DOHH2 (cell line): ENCODE data around the gene MED17.
"Not testable (repeated sequence)": the region's sequence is repeated elsewhere in the genome, so short reads cannot be mapped to it uniquely, and the experiment has no call there.

Source experiments
- H3F3A ChIP-seq: fragments of 200-600 bp; sonication (generic), shearing (Covaris generic); 2 replicates; pipeline ENCODE4 v1.6.0; 2016; ENCODE audit warnings: antibody characterized with exemption, mild to moderate bottlenecking; ENCODE audit not compliant: control insufficient read depth, insufficient read depth
- H3K27ac ChIP-seq: fragments of 200-600 bp; sonication (generic); 2 replicates; pipeline ENCODE4 v1.5.1; 2014; ENCODE audit warnings: low read depth, mild to moderate bottlenecking, low read length, moderate library complexity
- H3K27me3 ChIP-seq: fragments of 200-600 bp; sonication (generic); 2 replicates; pipeline ENCODE4 v1.6.1; 2014; ENCODE audit warnings: mild to moderate bottlenecking, low read length, mixed read lengths; ENCODE audit not compliant: control insufficient read depth
- H3K36me3 ChIP-seq: fragments of 200-600 bp; sonication (generic); 2 replicates; pipeline ENCODE4 v1.6.1; 2014; ENCODE audit warnings: mild to moderate bottlenecking, low read length, moderate library complexity, mixed read lengths; ENCODE audit not compliant: control insufficient read depth
- H3K4me1 ChIP-seq: fragments of 200-600 bp; sonication (generic); 2 replicates; pipeline ENCODE4 v1.6.1; 2014; ENCODE audit warnings: mild to moderate bottlenecking, low read length, mixed read lengths; ENCODE audit not compliant: control insufficient read depth
- H3K4me2 ChIP-seq: fragments of 200-600 bp; sonication (generic); 2 replicates; pipeline ENCODE4 v1.6.0; 2014; ENCODE audit warnings: mild to moderate bottlenecking, low read length, moderate library complexity
- H3K4me3 ChIP-seq: fragments of 200-600 bp; sonication (generic); 2 replicates; pipeline ENCODE4 v1.5.1; 2014; ENCODE audit warnings: mild to moderate bottlenecking, low read length, mixed read lengths
- H3K79me2 ChIP-seq: fragments of 200-600 bp; sonication (generic); 2 replicates; pipeline ENCODE4 v1.6.1; 2014; ENCODE audit warnings: mild to moderate bottlenecking, low read length, mixed read lengths; ENCODE audit not compliant: control insufficient read depth
- H3K9me2 ChIP-seq: fragments of 200-600 bp; sonication (generic); replicated peaks from 2 replicates; pipeline ENCODE4 v1.6.1; 2014; ENCODE audit warnings: mild to moderate bottlenecking, low read length, mixed read lengths; ENCODE audit not compliant: control insufficient read depth
- H3K9me3 ChIP-seq: fragments of 200-600 bp; sonication (generic); 2 replicates; pipeline ENCODE4 v1.6.1; 2014; ENCODE audit warnings: antibody characterized with exemption, low read length, mixed read lengths; ENCODE audit not compliant: control insufficient read depth, insufficient read depth
- H4K20me1 ChIP-seq: fragments of 200-600 bp; sonication (generic); 2 replicates; pipeline ENCODE4 v1.6.0; 2014; ENCODE audit warnings: low read depth, mild to moderate bottlenecking, antibody characterized with exemption, low read length, moderate library complexity; ENCODE audit not compliant: control insufficient read depth, insufficient read depth
- CTCF ChIP-seq: fragments of 200-600 bp; sonication (generic); IDR thresholded peaks from one replicate; pipeline ENCODE4 v1.5.1; 2014; ENCODE audit warnings: antibody characterized with exemption, mild to moderate bottlenecking, low read depth, low read length; ENCODE audit not compliant: poor library complexity, severe bottlenecking
- EZH2phosphoT487 ChIP-seq: fragments of 200-600 bp; sonication (generic); IDR thresholded peaks from 2 replicates; pipeline ENCODE4 v1.6.1; 2017; ENCODE audit warnings: borderline replicate concordance, mild to moderate bottlenecking, antibody characterized with exemption, low read length, moderate library complexity, mixed read lengths

MED17 gene

GRCh38 chr11:93773601-93774200 is 10.4 kb upstream of the MED17 start:
- H3K79me2 ChIP-seq: no peaks in the 10 kb centered on the region
- H3K36me3 ChIP-seq: no peaks in the 10 kb centered on the region
- H3K27me3 ChIP-seq: no peaks in the 10 kb centered on the region
- no peaks in the 10 kb centered on the region for H4K20me1 ChIP-seq
- H3K9me2 ChIP-seq: no peaks in the 10 kb centered on the region
- no peak overlapping the region for H3K4me2 ChIP-seq
- H3K4me1 ChIP-seq: peaks cover 20% of the 10 kb centered on the region
- 0 out of 2 replicates have a peak, but pooled peaks cover 2% of the 10 kb centered on the region for H3F3A ChIP-seq
- H3K27ac ChIP-seq: no peak overlapping the region
- no peak overlapping the region for H3K4me3 ChIP-seq
- TF ChIP-seq EZH2phosphoT487 (no peak), CTCF (no peak)
- peaks cover 17% of the 10 kb centered on the region for H3K9me3 ChIP-seq

- H3K79me2 ChIP-seq, H3K4me2 ChIP-seq, H3K36me3 ChIP-seq: not testable (repeated sequence)
These were observed 9.5 kb upstream of the MED17 start for GRCh38 chr11:93774560-93774959.

GRCh38 chr11:93775289-93775688 is 8.8 kb upstream of the MED17 start:
- Histone ChIP-seq H3K79me2 (no peaks in the 10 kb centered on the region), H3K4me2 (no peak overlapping the region), H3K36me3 (no peaks in the 10 kb centered on the region), H3K27ac (no peak overlapping the region), H3K4me1 (peaks cover 20% of the 10 kb centered on the region), H3K27me3 (no peaks in the 10 kb centered on the region), H3K9me3 (peaks cover 17% of the 10 kb centered on the region), H3F3A (0 out of 2 replicates have a peak, but pooled peaks cover 2% of the 10 kb centered on the region), H3K4me3 (no peak overlapping the region), H4K20me1 (no peaks in the 10 kb centered on the region), H3K9me2 (no peaks in the 10 kb centered on the region)
- TF ChIP-seq CTCF (peak; percentile 65), EZH2phosphoT487 (no peak)

More at GRCh38 chr11:93774560-93774959, 9.5 kb upstream of the MED17 start:
- not testable (repeated sequence) for H3F3A ChIP-seq, H3K9me2 ChIP-seq, H3K27me3 ChIP-seq, H3K4me3 ChIP-seq, H4K20me1 ChIP-seq, H3K27ac ChIP-seq
- peaks cover 20% of the 10 kb centered on the region for H3K4me1 ChIP-seq
- H3K9me3 ChIP-seq: peaks cover 17% of the 10 kb centered on the region

GRCh38 chr11:93783362-93783761 is 720 bp upstream of the MED17 start:
- no peak for TF ChIP-seq EZH2phosphoT487
- TF ChIP-seq CTCF: no peak
- H3K4me3 ChIP-seq: peak overlapping the region; percentile 97
- peak overlapping the region; percentile 74; the same call in 1 of the 2 replicates for H3K27ac ChIP-seq
- H3K79me2 ChIP-seq: peaks cover 58% of the 10 kb centered on the region
- H4K20me1 ChIP-seq: peaks cover 20% of the 10 kb centered on the region
- H3K36me3 ChIP-seq: peaks cover 39% of the 10 kb centered on the region
- H3K4me1 ChIP-seq: peaks cover 25% of the 10 kb centered on the region
- no peaks in the 10 kb centered on the region for H3K27me3 ChIP-seq
- peak overlapping the region; percentile 97 for H3K4me2 ChIP-seq
- no peaks in the 10 kb centered on the region for H3F3A ChIP-seq
- no peaks in the 10 kb centered on the region for H3K9me3 ChIP-seq
- H3K9me2 ChIP-seq: no peaks in the 10 kb centered on the region
